H9 (cell line): ENCODE measurements around the gene DIP2A. TPM values are rescaled to one million over a fixed set of nuclear protein-coding genes. Genes with fewer than 3 reads are reported as not detected.

Experiments
- DNase-seq: peaks from one replicate; pipeline ENCODE4 v3.0.0-alpha.2; 2017
- H2AFZ ChIP-seq: one replicate; pipeline ENCODE4 v1.6.1; 2013; ENCODE audit warnings: mild to moderate bottlenecking, low read length, control low read depth, moderate library complexity
- H2AK5ac ChIP-seq: 2 replicates; pipeline ENCODE4 v1.6.1; 2013; ENCODE audit warnings: low read length, control low read depth, mixed read lengths; ENCODE audit not compliant: insufficient read length
- H2BK120ac ChIP-seq: one replicate; pipeline ENCODE4 v1.6.1; 2013; ENCODE audit warnings: low read depth, mild to moderate bottlenecking, low read length, control low read depth, inconsistent platforms; ENCODE audit not compliant: poor library complexity, severe bottlenecking
- H2BK12ac ChIP-seq: 2 replicates; pipeline ENCODE4 v1.6.1; 2013; ENCODE audit warnings: low read length, control low read depth, mixed read lengths, low read depth; ENCODE audit not compliant: insufficient read length
- H2BK15ac ChIP-seq: 2 replicates; pipeline ENCODE4 v1.6.1; 2013; ENCODE audit warnings: low read depth, low read length, control low read depth
- H2BK20ac ChIP-seq: one replicate; pipeline ENCODE4 v1.6.1; 2013; ENCODE audit warnings: low read depth, mild to moderate bottlenecking, low read length, control low read depth, inconsistent platforms; ENCODE audit not compliant: poor library complexity, severe bottlenecking
- H2BK5ac ChIP-seq: 2 replicates; pipeline ENCODE4 v1.6.1; 2013; ENCODE audit warnings: low read length, control low read depth, mixed read lengths; ENCODE audit not compliant: insufficient read length
- H3K14ac ChIP-seq: 2 replicates; pipeline ENCODE4 v1.6.1; 2013; ENCODE audit warnings: low read length, control low read depth; ENCODE audit not compliant: insufficient read depth
- H3K18ac ChIP-seq: 2 replicates; pipeline ENCODE4 v1.6.1; 2013; ENCODE audit warnings: low read depth, mild to moderate bottlenecking, mixed read lengths, low read length, control low read depth; ENCODE audit not compliant: insufficient read length
- H3K23ac ChIP-seq: 2 replicates; pipeline ENCODE4 v1.6.1; 2013; ENCODE audit warnings: low read length, control low read depth, mixed read lengths, low read depth; ENCODE audit not compliant: insufficient read length
- H3K23me2 ChIP-seq: 2 replicates; pipeline ENCODE4 v1.6.1; 2013; ENCODE audit warnings: low read depth, mild to moderate bottlenecking, mixed read lengths, low read length, control low read depth; ENCODE audit not compliant: insufficient read length, poor library complexity, severe bottlenecking
- H3K27ac ChIP-seq: 2 replicates; pipeline ENCODE4 v1.5.1; 2013; ENCODE audit warnings: low read length, control low read depth, mixed read lengths, low read depth; ENCODE audit not compliant: insufficient read length
- H3K27me3 ChIP-seq: 2 replicates; pipeline ENCODE4 v1.6.1; 2013; ENCODE audit warnings: low read length, control low read depth, inconsistent platforms; ENCODE audit not compliant: insufficient read depth
- H3K4ac ChIP-seq: 2 replicates; pipeline ENCODE4 v1.6.1; 2013; ENCODE audit warnings: low read depth, mild to moderate bottlenecking, control low read depth, inconsistent platforms, low read length, moderate library complexity
- H3K4me1 ChIP-seq: 2 replicates; pipeline ENCODE4 v1.6.1; 2013; ENCODE audit warnings: low read length, control low read depth, inconsistent platforms; ENCODE audit not compliant: insufficient read depth
- H3K4me2 ChIP-seq: 2 replicates; pipeline ENCODE4 v1.6.1; 2013; ENCODE audit warnings: low read length, control low read depth, mixed read lengths; ENCODE audit not compliant: insufficient read length, insufficient read depth
- H3K56ac ChIP-seq: 2 replicates; pipeline ENCODE4 v1.6.1; 2013; ENCODE audit warnings: low read depth, mild to moderate bottlenecking, mixed read lengths, low read length, control low read depth; ENCODE audit not compliant: insufficient read length
- H3K79me1 ChIP-seq: 2 replicates; pipeline ENCODE4 v1.6.1; 2013; ENCODE audit warnings: low read depth, mild to moderate bottlenecking, moderate library complexity, low read length, control low read depth, inconsistent platforms; ENCODE audit not compliant: insufficient read depth, poor library complexity, severe bottlenecking
- H3K79me2 ChIP-seq: 2 replicates; pipeline ENCODE4 v1.6.1; 2013; ENCODE audit warnings: low read length, control low read depth, inconsistent platforms; ENCODE audit not compliant: insufficient read depth
- H3K9ac ChIP-seq: 2 replicates; pipeline ENCODE4 v1.6.1; 2013; ENCODE audit warnings: low read length, control low read depth, mixed read lengths; ENCODE audit not compliant: insufficient read length; ENCODE audit errors: extremely low read depth
- H3K9me3 ChIP-seq: one replicate; pipeline ENCODE4 v1.6.1; 2013; ENCODE audit warnings: low read depth, low read length, inconsistent platforms; ENCODE audit not compliant: control insufficient read depth
- H3T11ph ChIP-seq: one replicate; pipeline ENCODE4 v1.6.1; 2013; ENCODE audit warnings: mild to moderate bottlenecking, low read length, control low read depth, inconsistent platforms
- H4K20me1 ChIP-seq: one replicate; pipeline ENCODE4 v1.6.1; 2013; ENCODE audit not compliant: control insufficient read depth, insufficient read length, insufficient read depth
- H4K5ac ChIP-seq: 2 replicates; pipeline ENCODE4 v1.6.1; 2013; ENCODE audit warnings: low read depth, mild to moderate bottlenecking, mixed read lengths, low read length, control low read depth; ENCODE audit not compliant: insufficient read length
- H4K8ac ChIP-seq: replicated peaks from 2 replicates; pipeline ENCODE4 v1.6.1; 2013; ENCODE audit warnings: low read length, control low read depth, mixed read lengths, low read depth; ENCODE audit not compliant: insufficient read length
- H4K91ac ChIP-seq: 2 replicates; pipeline ENCODE4 v1.6.1; 2013; ENCODE audit warnings: low read depth, mild to moderate bottlenecking, moderate library complexity, mixed read lengths, low read length, control low read depth; ENCODE audit not compliant: insufficient read length
- H3K27ac Mint-ChIP-seq, 3 experiments: 2 replicates in 2 of 3; 3 replicates in 1 of 3; pipeline ENCODE4 v1.8.0; 2020 to 2021; ENCODE audit warnings: mixed read lengths in 3 of 3, mild to moderate bottlenecking in 1 of 3, moderate library complexity in 1 of 3
- H3K27me3 Mint-ChIP-seq: 2 replicates; pipeline ENCODE4 v1.8.0; 2021; ENCODE audit warnings: low read depth, mild to moderate bottlenecking, moderate library complexity, mixed read lengths
- H3K36me3 Mint-ChIP-seq, 3 experiments: 2 replicates in 2 of 3; 3 replicates in 1 of 3; pipeline ENCODE4 v1.8.0; 2020 to 2021; ENCODE audit warnings: low read depth in 3 of 3, mixed read lengths in 3 of 3; ENCODE audit not compliant: insufficient read depth in 1 of 3
- H3K4me1 Mint-ChIP-seq, 2 experiments: 2 replicates each; pipeline ENCODE4 v1.8.0; 2020; ENCODE audit warnings: mixed read lengths in 2 of 2
- H3K4me3 Mint-ChIP-seq, 2 experiments: 2 replicates in 1 of 2; 3 replicates in 1 of 2; pipeline ENCODE4 v1.8.0; 2020 to 2021; ENCODE audit warnings: mild to moderate bottlenecking in 2 of 2, mixed read lengths in 2 of 2, moderate library complexity in 1 of 2
- H3K9me3 Mint-ChIP-seq, 2 experiments: 2 replicates in 1 of 2; 3 replicates in 1 of 2; pipeline ENCODE4 v1.8.0; 2020; ENCODE audit warnings: mild to moderate bottlenecking in 2 of 2, mixed read lengths in 2 of 2, moderate library complexity in 1 of 2
- CTCF ChIP-seq: fragments of 200-600 bp; sonication (generic); conservative IDR thresholded peaks from 3 replicates; pipeline ENCODE4 v1.8.0; 2021; ENCODE audit warnings: antibody characterized with exemption, mild to moderate bottlenecking
- WGBS: extraction: QIAGEN DNeasy Blood & Tissue Kit; methylation state at CpG from one replicate; pipeline ENCODE4 v1.1.7; 2013; ENCODE audit warnings: missing lambda C conversion rate, low lambda C conversion rate, mixed read lengths; ENCODE audit not compliant: insufficient read length; ENCODE audit errors: extremely low coverage; 5-methylcytosine and 5-hydroxymethylcytosine counted together
- total RNA-seq: library from RNA; stranded (reverse); gene quantifications from 2 replicates; pipeline ENCODE4 v1.2.1, GENCODE V29; 2021

DIP2A gene
- total RNA-seq, 1 experiment from 2014 or later, result 25.2 TPM

GRCh38 chr21:46562964-46563607 is 104.4 kb downstream of the DIP2A start:
- Histone ChIP-seq H3K18ac (no peak overlapping the region), H2AK5ac (no peak overlapping the region), H4K91ac (no peak overlapping the region), H4K8ac (no peak overlapping the region), H2BK120ac (no peak overlapping the region), H3K79me1 (no peaks in the 10 kb centered on the region), H2BK20ac (no peak overlapping the region), H2BK5ac (no peak overlapping the region), H3K14ac (no peak overlapping the region), H3K79me2 (no peaks in the 10 kb centered on the region), H3K23ac (no peak overlapping the region), H3K23me2 (no peaks in the 10 kb centered on the region), H4K20me1 (no peaks in the 10 kb centered on the region), H3K27ac (no peak overlapping the region), H3K27me3 (no peaks in the 10 kb centered on the region), H3K4me2 (no peak overlapping the region), H3K4ac (no peak overlapping the region), H2BK15ac (no peak overlapping the region), H3K9ac (no peak overlapping the region), H3K56ac (no peak overlapping the region), H2AFZ (no peak overlapping the region), H4K5ac (no peak overlapping the region), H2BK12ac (no peak overlapping the region), H3K9me3 (no peaks in the 10 kb centered on the region), H3K4me1 (no peaks in the 10 kb centered on the region), H3T11ph (no peak overlapping the region)
- H3K4me1 Mint-ChIP-seq, result no peaks in the 10 kb centered on the region
- no peak overlapping the region; a peak in 1 of 7 replicates for H3K27ac Mint-ChIP-seq
- H3K36me3 Mint-ChIP-seq, result peaks cover 24 to 62% (median 42%) of the 10 kb centered on the region in 3 experiments; a peak in 6 of 7 replicates
- DNase-seq, result no peak
- H3K4me3 Mint-ChIP-seq, result no peak overlapping the region
- WGBS, result no CpG with 5 or more reads among the region's 14 CpGs
- TF ChIP-seq CTCF, result no peak
- H3K9me3 Mint-ChIP-seq, result no peaks in the 10 kb centered on the region; a peak in 1 of 5 replicates
- no peaks in the 10 kb centered on the region for H3K27me3 Mint-ChIP-seq
